Esophagus muscularis mucosa (tissue), 4 donors: ENCODE measurements around the gene PDE6H.

Source experiments
- EP300 ChIP-seq: sonication (generic); formaldehyde crosslinking; IDR thresholded peaks from one replicate; pipeline ENCODE4 v1.6.1; 2017; ENCODE audit warnings: antibody characterized with exemption
- POLR2A ChIP-seq: fragments of 450-650 bp; IDR thresholded peaks from one replicate; pipeline ENCODE4 v1.6.1; 2017; ENCODE audit warnings: antibody characterized with exemption, moderate library complexity, mild to moderate bottlenecking, low read depth
- POLR2AphosphoS5 ChIP-seq, 2 donors: sonication (generic); formaldehyde crosslinking; IDR thresholded peaks; one replicate each; pipeline ENCODE4 v1.6.1; 2017; ENCODE audit warnings: antibody characterized with exemption in 2 of 2
- TF ChIP-seq, protein P1 (sequence below), 3 experiments: fragments of 200-600 bp in 2 of 3; fragments of 450-650 bp in 1 of 3; sonication (generic) in 2 of 3; IDR thresholded peaks; one replicate each; pipeline ENCODE4 v1.5.1; 2017 to 2019; ENCODE audit warnings: antibody characterized with exemption in 3 of 3, mild to moderate bottlenecking in 2 of 3, moderate library complexity in 1 of 3

DNA sequence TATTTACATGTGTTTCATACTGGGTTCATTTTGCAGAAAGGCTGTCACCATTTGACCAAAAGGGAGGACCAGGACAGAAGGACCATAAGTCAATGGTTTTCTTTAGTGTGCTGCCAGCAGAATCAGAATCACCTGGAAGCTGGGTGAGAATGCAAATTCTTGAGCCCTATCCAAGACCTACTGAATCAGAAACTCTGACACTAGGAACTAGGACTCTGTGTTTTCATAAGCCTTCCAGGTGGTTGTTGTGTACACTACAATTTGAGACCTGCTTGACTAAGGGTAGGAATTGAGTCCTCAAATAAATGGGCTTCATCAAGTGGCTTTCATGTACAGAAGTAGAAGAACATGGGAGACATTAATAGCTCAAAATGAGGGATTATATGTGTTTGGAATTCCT, 32.2 kb downstream of the PDE6H start:
- TF ChIP-seq, protein P1, sequence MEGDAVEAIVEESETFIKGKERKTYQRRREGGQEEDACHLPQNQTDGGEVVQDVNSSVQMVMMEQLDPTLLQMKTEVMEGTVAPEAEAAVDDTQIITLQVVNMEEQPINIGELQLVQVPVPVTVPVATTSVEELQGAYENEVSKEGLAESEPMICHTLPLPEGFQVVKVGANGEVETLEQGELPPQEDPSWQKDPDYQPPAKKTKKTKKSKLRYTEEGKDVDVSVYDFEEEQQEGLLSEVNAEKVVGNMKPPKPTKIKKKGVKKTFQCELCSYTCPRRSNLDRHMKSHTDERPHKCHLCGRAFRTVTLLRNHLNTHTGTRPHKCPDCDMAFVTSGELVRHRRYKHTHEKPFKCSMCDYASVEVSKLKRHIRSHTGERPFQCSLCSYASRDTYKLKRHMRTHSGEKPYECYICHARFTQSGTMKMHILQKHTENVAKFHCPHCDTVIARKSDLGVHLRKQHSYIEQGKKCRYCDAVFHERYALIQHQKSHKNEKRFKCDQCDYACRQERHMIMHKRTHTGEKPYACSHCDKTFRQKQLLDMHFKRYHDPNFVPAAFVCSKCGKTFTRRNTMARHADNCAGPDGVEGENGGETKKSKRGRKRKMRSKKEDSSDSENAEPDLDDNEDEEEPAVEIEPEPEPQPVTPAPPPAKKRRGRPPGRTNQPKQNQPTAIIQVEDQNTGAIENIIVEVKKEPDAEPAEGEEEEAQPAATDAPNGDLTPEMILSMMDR (IDR thresholded peaks at IDR 0.05) = no peak
- TF ChIP-seq EP300 (no peak), POLR2A (no peak), POLR2AphosphoS5 (IDR thresholded peaks at IDR 0.05) (no peak)
